Ishikawa (cell line): ENCODE measurements around the gene ARVCF.

Source experiments
- CEBPB ChIP-seq: IDR thresholded peaks from 2 replicates; pipeline ENCODE4 v1.6.1; 2012
- CREB1 ChIP-seq: IDR thresholded peaks from 2 replicates; pipeline ENCODE4 v1.6.1; 2012; ENCODE audit warnings: low read depth
- NFIC ChIP-seq: IDR thresholded peaks from 2 replicates; pipeline ENCODE4 v1.6.1; 2012
- TAF1 ChIP-seq: IDR thresholded peaks from 2 replicates; pipeline ENCODE4 v1.6.1; 2012; ENCODE audit warnings: low read depth, mild to moderate bottlenecking

GRCh38 chr22:19932367-19933206 lies 84.0 kb downstream of the ARVCF start:
- TF ChIP-seq CEBPB (no peak), CREB1 (no peak), NFIC (no peak), TAF1 (no peak)
